ENCODE results near the gene MOB1B. TPM values are rescaled to one million over a fixed set of nuclear protein-coding genes. Genes with fewer than 3 reads are reported as not detected.

MOB1B gene
- total RNA-seq, 1 experiment from 2014 or later = 14.5 TPM

DNA sequence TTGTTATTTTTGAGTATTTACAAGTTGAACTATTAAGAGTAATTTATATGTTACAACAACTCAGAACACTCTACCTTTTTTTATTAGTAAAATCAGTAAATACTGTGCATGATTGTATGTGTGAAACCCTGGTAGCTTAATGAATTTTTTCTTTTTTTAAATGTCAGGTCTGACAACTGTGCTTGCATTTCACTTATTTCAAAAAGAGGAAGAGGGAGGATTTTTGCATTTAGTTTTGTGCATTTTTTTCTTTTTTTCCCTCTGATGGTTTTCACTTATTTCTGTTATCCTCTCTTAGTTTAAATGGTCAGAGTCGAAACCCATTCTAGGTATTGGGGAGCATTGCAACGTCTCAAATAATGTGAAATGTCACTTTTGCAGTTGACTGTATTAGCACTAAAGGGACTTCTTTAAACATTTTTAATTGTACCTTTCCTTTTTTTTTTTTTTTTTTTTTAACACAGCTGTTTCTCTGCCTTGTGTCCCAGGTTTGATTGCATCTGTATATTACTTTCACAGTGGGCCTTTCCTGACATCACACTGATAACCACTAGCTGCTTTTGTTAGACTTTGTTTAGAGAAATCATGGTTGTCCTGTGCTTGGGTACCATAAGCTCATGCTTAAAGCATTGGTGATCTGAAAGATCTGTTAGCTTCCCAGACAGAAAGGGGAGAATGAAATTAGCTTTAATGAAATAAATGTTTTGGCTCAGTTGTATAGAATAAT lies 28.5 kb downstream of the MOB1B start:
- ChIA-PET CTCF (no interaction called here), POLR2A (ENCODE audit: unreplicated experiment) (no interaction called here)
- intact Hi-C loops (cut with micrococcal nuclease; ENCODE audit: unreplicated experiment) = no loop called here
- Histone ChIP-seq H3K4me2 (no peak overlapping the region), H3K27me3 (ENCODE audit: insufficient read depth, low read depth) (no peaks in the 10 kb centered on the region), H3K9me2 (ENCODE audit: insufficient read depth) (no peaks in the 10 kb centered on the region), H3K4me1 (replicated peaks; ENCODE audit: insufficient read depth) (no peaks in the 10 kb centered on the region), H3K4me3 (no peak overlapping the region), H4K20me1 (ENCODE audit: insufficient read depth) (no peaks in the 10 kb centered on the region), H2AFZ (no peak overlapping the region), H3K36me3 (ENCODE audit: low read depth) (no peaks in the 10 kb centered on the region), H3F3A (ENCODE audit: insufficient read depth, low read depth) (no peaks in the 10 kb centered on the region), H3K9me3 (ENCODE audit: insufficient read depth, low read depth) (no peaks in the 10 kb centered on the region), H3K27ac (no peak overlapping the region), H3K79me2 (ENCODE audit: low read depth) (no peaks in the 10 kb centered on the region)
- TF ChIP-seq, protein P1, sequence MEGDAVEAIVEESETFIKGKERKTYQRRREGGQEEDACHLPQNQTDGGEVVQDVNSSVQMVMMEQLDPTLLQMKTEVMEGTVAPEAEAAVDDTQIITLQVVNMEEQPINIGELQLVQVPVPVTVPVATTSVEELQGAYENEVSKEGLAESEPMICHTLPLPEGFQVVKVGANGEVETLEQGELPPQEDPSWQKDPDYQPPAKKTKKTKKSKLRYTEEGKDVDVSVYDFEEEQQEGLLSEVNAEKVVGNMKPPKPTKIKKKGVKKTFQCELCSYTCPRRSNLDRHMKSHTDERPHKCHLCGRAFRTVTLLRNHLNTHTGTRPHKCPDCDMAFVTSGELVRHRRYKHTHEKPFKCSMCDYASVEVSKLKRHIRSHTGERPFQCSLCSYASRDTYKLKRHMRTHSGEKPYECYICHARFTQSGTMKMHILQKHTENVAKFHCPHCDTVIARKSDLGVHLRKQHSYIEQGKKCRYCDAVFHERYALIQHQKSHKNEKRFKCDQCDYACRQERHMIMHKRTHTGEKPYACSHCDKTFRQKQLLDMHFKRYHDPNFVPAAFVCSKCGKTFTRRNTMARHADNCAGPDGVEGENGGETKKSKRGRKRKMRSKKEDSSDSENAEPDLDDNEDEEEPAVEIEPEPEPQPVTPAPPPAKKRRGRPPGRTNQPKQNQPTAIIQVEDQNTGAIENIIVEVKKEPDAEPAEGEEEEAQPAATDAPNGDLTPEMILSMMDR (conservative IDR thresholded peaks at IDR 0.05) = no peak
- no peak for TF ChIP-seq EZH2 (IDR thresholded peaks at IDR 0.05; ENCODE audit: low read depth)
- DNase-seq = no peak
- BruUV-seq (replicated peaks) = no TSS peak

DNA sequence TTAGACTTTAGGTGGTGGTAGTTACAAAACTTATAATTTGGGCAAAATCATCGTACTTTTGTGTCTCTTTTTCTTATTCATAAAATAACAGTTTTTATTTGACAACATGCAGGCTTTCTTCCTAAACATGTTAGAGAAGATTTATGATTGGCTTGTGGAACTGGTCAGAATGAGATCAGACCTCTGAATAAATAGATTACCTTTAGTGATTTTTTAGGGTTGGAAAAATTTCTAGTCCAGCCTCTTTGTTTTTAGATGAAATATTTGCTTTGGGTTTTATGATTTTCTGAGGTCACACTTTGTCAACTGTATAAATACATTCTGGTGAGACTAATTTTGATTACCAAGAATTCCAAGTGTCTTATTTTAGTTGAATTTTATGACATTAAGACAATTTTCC lies 29.2 kb downstream of the MOB1B start:
- TF ChIP-seq EZH2 (IDR thresholded peaks at IDR 0.05; ENCODE audit: low read depth) = no peak
- TF ChIP-seq, protein P1 (conservative IDR thresholded peaks at IDR 0.05) = no peak
- ChIA-PET POLR2A (ENCODE audit: unreplicated experiment) (no interaction called here), CTCF (no interaction called here)
- DNase-seq = no peak
- no peaks in the 10 kb centered on the region for H3K4me1 ChIP-seq (replicated peaks; ENCODE audit: insufficient read depth)
- H2AFZ ChIP-seq = no peak overlapping the region
- H3K9me2 ChIP-seq (ENCODE audit: insufficient read depth) = no peaks in the 10 kb centered on the region
- intact Hi-C loops (cut with micrococcal nuclease; ENCODE audit: unreplicated experiment) = no loop called here
- no peak overlapping the region for H3K27ac ChIP-seq
- H3K4me3 ChIP-seq = no peak overlapping the region
- BruUV-seq (replicated peaks) = no TSS peak
- no peaks in the 10 kb centered on the region for H3F3A ChIP-seq (ENCODE audit: insufficient read depth, low read depth)
- H3K27me3 ChIP-seq (ENCODE audit: insufficient read depth, low read depth) = no peaks in the 10 kb centered on the region
- no peaks in the 10 kb centered on the region for H3K9me3 ChIP-seq (ENCODE audit: insufficient read depth, low read depth)
- no peaks in the 10 kb centered on the region for H4K20me1 ChIP-seq (ENCODE audit: insufficient read depth)
- no peak overlapping the region for H3K4me2 ChIP-seq
- H3K36me3 ChIP-seq (ENCODE audit: low read depth) = no peaks in the 10 kb centered on the region
- no peaks in the 10 kb centered on the region for H3K79me2 ChIP-seq (ENCODE audit: low read depth)

DNA sequence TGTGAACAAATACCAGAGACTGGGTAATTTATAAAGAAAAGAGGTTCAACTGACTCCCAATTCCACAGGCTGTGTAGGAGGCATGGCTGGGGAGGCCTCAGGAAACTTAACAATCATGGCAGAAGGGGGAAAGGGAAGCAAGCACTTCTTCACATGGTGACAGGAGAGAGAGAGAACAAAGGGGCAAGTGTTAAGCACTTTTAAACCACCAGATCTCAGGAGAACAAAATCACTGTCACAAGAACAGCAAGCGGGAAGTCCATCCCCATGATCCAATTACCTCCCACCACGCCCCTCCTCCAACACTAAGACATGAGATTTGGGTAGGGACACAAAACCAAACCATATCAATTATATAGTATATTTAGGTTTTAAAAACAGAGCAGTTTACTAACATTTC lies 30.8 kb downstream of the MOB1B start:
- no peaks in the 10 kb centered on the region for H3K9me3 ChIP-seq (ENCODE audit: insufficient read depth, low read depth)
- CTCF ChIA-PET = no interaction called here

More for the DNA sequence above, 30.8 kb downstream of the MOB1B start:
- Histone ChIP-seq H3K4me3 (no peak overlapping the region), H3K27me3 (ENCODE audit: insufficient read depth, low read depth) (no peaks in the 10 kb centered on the region), H3K9me2 (ENCODE audit: insufficient read depth) (no peaks in the 10 kb centered on the region), H3K79me2 (ENCODE audit: low read depth) (no peaks in the 10 kb centered on the region), H4K20me1 (ENCODE audit: insufficient read depth) (no peaks in the 10 kb centered on the region), H2AFZ (no peak overlapping the region), H3K36me3 (ENCODE audit: low read depth) (no peaks in the 10 kb centered on the region), H3K4me2 (no peak overlapping the region), H3K4me1 (replicated peaks; ENCODE audit: insufficient read depth) (no peaks in the 10 kb centered on the region), H3F3A (ENCODE audit: insufficient read depth, low read depth) (no peaks in the 10 kb centered on the region), H3K27ac (no peak overlapping the region)
- no TSS peak for BruUV-seq (replicated peaks)
- POLR2A ChIA-PET (ENCODE audit: unreplicated experiment) = no interaction called here
- intact Hi-C loops (cut with micrococcal nuclease; ENCODE audit: unreplicated experiment) = no loop called here
- TF ChIP-seq, protein P1 (conservative IDR thresholded peaks at IDR 0.05) = no peak
- TF ChIP-seq EZH2 (IDR thresholded peaks at IDR 0.05; ENCODE audit: low read depth) = no peak
- DNase-seq = no peak
